CD1c-positive myeloid dendritic cell (primary cell): ENCODE measurements around the gene CYSRT1.

Experiments
- DNase-seq: peaks from one replicate; pipeline ENCODE4 v3.0.0-alpha.2; 2016; ENCODE audit errors: extremely low spot score

CYSRT1 gene

DNA sequence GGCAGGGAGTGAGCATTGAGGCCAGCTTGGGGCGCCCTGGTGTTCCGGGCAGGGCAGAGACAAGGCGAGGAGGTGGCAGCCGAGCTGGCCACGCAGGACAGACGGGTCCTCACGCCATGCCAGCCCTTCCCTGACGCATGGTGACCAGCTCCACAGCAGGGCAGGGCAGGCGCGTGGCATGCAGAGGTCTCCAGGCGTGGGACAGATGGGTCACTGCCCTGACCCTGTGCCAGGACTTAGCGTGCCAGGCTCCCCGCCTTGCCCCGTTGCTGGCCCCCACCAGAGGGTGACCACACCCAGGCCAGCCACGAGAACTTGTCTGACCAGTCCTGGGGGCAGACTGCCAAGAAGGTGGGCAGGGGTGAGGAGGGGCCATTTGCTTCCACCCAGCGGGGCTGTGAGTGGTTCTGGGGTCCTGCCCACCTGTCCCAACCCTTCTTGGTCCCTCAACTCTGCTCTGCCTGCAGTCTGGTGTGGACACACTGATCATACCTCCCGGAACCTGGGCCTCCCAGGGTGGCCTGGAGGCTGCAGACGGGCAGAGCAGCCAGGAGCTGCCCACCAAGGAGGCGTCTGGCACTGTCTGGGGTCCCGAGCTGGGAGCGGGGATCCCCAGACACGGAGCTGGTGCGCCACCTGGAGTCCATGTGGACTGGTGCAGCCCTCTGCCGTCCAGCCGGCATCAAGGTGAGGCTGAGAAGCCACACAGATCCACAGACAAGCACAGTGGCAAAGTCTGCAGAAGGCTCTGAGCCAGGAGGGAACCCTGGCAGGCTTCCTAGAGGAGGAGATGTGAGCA lies 2.3 kb downstream of the CYSRT1 start, which contains the start of gene RNF224:
Gene RNF224 (plus strand): TSS at position 449 of the 799 bp plus-strand sequence. CDS start 834 bp downstream, outside the sequence.
- DNase-seq, result peak; percentile 79

DNA sequence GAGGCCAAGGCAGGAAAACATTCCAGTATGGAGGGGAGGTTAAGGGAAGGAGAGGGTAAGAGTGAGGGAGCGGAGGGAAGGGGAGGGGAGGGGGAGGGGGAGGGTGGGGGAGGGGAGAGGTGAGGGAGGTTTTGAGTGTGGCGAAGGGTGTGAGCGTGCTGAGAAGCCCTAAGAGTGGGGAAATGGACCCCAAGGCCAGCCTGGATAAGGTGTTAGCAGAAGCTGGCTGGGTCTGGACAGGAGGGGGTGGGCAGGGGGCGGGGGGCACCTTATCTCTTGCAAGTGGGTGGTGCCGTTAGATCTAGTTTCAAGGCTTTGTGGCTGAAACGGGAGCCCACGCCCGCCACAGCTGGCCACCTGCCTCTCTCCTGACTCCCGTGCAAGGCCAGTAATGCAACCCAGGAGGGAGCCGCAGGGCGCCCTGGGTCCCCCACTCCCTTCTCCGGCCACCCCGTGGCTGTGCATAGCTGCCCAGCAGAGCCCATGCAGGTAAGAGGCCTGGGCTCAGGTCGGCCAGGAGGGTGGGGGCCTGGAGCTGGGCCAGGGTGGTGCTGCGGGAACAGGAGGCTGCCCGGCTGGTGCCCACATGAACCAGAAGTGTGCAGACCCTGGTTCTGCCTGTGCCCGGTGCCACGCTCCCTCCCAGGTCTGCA lies 3.0 kb downstream of the CYSRT1 start:
- DNase-seq, result no peak

GRCh38 chr9:137228506-137228967 lies 3.6 kb downstream of the CYSRT1 start:
- DNase-seq, result no peak

DNA sequence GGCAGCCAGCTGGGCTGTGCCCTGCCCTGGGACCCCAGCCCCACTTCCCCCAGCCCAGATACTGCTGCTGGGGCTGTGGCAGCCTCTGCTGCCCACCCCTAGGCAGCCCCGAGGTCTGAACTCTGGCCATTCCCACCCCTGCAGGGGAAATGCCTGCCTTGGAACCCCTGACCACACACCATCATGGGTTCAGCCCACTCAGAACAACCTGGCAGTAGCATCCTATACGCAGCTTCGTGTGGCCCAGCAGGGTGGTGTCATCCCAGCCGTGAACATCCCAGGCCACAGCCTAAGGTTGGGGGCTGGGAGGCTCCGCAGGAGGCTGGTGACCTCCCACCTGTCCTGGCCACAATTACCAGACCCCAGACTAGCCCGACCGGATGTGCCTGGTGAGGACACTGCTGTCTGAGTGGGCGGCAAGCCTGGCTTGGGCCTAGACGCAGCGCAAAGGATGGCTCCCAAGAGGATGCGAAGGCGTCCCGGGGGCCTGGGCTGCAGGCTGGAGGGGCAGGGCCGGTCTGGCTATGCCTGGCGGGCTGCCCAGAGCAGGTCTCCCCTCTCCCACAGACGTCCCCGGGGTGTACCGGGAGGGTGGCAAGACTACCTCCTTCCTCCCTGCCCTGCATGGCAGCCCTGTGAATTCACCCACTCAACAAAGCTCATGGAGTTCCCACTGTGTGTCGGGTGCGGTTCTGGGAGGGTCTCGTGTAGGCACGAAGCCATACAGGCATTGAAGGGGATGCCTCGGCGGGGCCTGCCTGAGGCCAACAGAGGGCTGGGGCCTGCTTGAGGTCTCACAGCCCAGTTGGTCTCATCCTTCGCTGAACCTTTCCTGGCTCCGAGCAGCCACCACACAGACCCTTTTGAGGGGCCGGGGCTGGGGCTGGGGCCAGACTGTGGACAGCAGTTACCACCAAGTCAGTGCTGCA lies 4.3 kb downstream of the CYSRT1 start:
- DNase-seq, result no peak

GRCh38 chr9:137229903-137230704 lies 5.1 kb downstream of the CYSRT1 start:
- no peak for DNase-seq

DNA sequence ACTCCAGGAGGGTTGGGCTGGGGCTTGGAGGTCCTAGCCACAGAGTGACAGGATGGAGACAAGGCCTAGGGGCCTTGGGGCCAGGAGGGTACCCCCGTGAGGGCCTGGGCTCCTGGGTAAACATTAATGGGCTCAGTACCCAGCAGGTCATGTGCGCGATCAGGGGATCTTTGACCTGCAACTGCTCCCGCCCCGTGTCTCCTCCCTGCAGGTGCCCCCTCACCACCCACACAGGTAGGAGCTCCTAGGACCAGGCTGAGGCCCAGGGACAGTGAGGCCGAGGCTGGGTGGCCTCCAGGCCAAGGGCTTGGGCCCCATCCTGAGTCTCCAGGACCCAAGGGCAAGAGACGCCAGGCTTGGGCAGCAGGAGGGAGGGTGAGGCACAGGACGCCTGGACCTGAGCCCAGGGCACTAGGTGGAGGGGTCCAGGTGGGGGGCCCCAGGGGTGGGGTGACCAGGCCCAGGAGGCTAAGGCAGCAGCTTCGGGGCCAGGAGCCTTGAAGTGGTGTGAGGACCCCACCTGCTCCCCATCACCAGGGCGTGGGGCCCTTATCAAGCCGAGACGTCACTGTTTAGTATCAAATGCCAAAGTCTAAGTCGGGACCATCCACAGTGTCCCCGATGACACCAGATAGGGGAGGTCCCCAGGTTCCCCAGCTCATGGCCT lies 5.9 kb downstream of the CYSRT1 start, which contains the start of gene SLC34A3:
Gene SLC34A3 (plus strand): TSS at position 197 of the 667 bp plus-strand sequence. CDS start 802 bp downstream, outside the sequence.
- DNase-seq, result no peak

DNA sequence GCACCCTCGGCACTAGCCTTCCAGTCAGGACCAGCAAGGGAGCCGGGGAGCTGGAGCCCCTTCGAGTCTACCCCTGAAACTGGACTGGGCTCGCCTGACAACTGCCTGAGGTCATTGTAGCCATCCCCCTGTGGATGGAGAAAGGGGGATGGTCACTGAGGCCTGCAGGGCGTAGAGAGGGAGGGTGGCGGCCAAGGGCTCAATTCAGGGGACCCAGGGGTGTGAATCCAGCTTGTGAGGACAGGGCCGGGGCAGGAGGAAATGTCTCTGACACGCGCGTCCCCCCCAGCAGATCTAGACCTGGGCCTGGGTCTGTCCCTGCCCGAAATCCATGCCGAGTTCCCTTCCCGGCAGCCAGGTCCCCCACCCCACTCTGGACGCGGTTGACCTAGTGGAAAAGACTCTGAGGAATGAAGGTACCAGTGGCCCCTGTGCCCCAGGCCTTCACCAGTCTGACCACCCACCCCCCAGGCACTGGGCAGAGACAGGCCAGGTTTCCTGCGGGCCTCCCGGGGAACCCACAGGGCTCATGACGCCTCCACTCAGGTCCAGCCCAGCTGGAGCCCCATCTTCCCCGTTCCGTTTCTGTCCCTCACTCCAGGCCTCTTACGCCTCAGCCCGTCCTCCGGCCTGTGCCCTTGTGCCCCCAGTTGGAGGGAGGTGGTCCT lies 6.5 kb downstream of the CYSRT1 start:
- DNase-seq, result no peak

DNA sequence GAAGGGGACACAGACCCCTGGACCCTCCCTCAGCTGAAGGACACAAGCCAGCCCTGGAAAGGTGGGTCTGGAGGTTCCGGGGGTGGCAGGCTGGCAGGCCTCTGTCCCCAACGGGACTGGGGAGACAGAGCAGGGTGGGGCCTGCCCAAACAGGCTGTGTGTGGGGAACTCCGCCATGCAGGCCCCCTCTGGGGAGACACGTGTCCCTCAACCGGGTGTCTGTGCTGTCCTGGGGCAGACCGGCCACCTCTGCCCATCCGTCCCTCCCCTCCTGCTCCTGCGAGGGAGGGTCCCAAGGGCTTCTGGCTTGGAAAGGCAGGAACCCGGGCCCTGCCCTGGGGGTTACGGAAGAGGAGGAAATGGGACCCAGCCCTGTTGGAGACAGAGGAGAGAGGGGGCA lies 7.1 kb downstream of the CYSRT1 start:
- no peak for DNase-seq

- DNase-seq, result no peak
These were observed 7.5 kb downstream of the CYSRT1 start for GRCh38 chr9:137232510-137232909.

DNA sequence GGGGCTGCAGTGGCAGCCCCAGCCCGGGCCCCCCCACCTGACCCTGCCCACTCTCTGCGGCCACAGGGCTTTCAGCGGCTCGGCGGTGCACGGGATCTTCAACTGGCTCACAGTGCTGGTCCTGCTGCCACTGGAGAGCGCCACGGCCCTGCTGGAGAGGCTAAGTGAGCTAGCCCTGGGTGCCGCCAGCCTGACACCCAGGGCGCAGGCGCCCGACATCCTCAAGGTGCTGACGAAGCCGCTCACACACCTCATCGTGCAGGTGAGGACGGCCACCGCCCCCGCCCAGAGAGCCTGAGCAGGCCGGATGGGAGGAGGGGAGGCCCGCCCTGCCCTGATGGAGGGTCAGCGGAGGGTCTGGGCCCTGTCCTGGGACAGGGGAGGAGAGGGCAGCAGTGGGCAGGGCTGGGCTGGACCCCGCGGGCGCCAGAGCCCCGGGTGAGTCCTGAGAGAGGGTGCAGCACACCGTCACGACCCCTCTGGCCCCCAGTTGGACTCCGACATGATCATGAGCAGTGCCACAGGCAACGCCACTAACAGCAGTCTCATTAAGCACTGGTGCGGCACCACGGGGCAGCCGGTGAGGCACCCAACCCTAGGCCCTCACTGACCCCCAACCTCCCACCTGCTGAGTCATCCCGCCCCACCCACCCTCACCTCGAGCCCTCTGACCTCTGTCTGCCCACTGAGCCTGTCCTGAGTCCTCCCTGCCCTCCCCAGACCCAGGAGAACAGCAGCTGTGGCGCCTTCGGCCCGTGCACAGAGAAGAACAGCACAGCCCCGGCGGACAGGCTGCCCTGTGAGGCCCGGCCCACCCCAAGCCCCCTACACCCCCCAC lies 8.4 kb downstream of the CYSRT1 start:
- no peak for DNase-seq

- DNase-seq, result no peak
These were observed 9.2 kb downstream of the CYSRT1 start for GRCh38 chr9:137234055-137234697.

- no peak for DNase-seq
These were observed 9.9 kb downstream of the CYSRT1 start for GRCh38 chr9:137234758-137235423.

- DNase-seq, result no peak
These were observed 10.7 kb downstream of the CYSRT1 start for GRCh38 chr9:137235424-137236237.

GRCh38 chr9:137236238-137236935 lies 11.4 kb downstream of the CYSRT1 start:
- peak; percentile 93 for DNase-seq

GRCh38 chr9:137236936-137237421 lies 12.0 kb downstream of the CYSRT1 start:
- no peak for DNase-seq
